Measurements from ENCODE around the gene COPS3.
"Not testable (repeated sequence)": the region's sequence is repeated elsewhere in the genome, so short reads cannot be mapped to it uniquely, and the experiment has no call there.

The COPS3 gene

DNA sequence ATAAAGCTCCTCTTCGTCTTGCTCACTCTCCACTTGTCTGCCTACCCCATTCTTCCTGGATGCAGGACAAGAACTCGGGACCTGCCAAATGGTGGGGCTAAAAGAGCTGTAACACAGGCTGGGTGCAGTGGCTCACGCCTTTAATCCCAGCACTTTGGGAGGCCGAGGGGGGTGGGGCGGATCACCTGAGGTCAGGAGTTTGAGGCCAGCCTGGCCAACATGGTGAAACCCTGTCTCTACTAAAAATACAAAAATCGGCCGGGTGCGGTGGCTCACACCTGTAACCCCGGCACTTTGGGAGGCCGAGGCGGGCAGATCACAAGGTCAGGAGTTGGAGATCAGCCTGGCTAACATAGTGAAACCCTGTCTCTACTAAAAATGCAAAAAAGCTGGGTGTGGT is 20.6 kb upstream of the COPS3 start:
- not testable (repeated sequence) for H3K9me3 ChIP-seq (ENCODE audit: control insufficient read depth in 1 of 2, low read length in 2 of 2); H3K27me3 ChIP-seq (ENCODE audit: control insufficient read depth in 1 of 2, insufficient read depth in 2 of 2, low read length in 2 of 2); H3K4me3 ChIP-seq (ENCODE audit: low read depth in 1 of 2, low read length in 2 of 2); H3K27ac ChIP-seq (ENCODE audit: low read depth, low read length); H3K36me3 ChIP-seq (ENCODE audit: control insufficient read depth in 1 of 2, insufficient read depth in 2 of 2, low read length in 2 of 2); H3K9ac ChIP-seq (ENCODE audit: low read depth in 1 of 2, low read length in 2 of 2)
- H3K4me1 ChIP-seq (ENCODE audit: control insufficient read depth in 1 of 2, insufficient read depth in 2 of 2, low read length in 2 of 2): peaks cover 8 to 29% of the 10 kb centered on the region in 2 donors

DNA sequence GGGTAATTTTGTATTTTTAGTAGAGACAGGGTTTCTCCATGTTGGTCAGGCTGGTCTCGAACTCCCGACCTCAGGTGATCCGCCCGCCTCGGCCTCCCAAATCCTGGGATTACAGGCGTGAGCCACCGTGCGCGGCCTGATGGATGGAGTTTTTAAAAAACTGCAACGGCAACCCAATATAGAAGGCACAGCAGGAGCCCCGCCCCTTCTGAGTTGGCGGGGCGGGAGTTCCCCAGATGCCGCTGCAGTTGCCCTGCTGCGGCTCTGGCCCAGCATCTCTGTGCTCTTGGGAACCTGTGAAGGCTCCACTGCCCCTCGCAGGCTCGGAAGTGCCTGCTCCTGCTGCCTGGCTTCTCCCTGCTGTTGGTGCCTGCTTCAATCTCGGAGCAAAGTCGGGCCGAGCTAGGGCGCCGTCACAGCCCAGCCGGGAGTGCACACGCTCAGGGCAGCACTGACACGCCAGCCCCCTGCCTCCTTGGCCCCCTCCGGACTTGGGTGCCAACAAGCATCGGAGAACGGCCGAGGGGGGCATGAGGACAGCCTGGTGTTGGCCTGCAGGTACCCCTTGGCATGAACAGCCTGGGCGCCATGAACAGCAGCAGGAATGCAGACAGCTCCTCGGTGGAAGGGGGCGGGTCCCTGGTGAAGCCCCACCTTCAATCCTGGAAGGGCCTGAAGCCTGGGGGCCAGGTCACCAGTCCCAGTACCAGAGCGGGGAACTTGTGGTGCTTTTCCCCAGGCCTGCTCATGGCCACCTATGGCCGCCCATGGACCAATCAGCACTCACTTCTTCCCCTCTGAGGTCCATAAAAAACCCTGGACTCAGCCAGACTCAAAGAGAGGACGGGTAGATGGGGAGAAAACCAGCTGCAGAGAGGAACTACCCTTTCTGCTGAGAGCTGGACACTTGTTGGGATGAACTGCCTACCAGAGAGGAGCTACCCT is 19.9 kb upstream of the COPS3 start:
- H3K9me3 ChIP-seq (ENCODE audit: control insufficient read depth in 1 of 2, low read length in 2 of 2): no peaks in the 10 kb centered on the region
- peaks cover 8 to 23% of the 10 kb centered on the region in 2 donors for H3K4me1 ChIP-seq (ENCODE audit: control insufficient read depth in 1 of 2, insufficient read depth in 2 of 2, low read length in 2 of 2)
- no peaks in the 10 kb centered on the region for H3K36me3 ChIP-seq (ENCODE audit: control insufficient read depth in 1 of 2, insufficient read depth in 2 of 2, low read length in 2 of 2)
- no peak overlapping the region for H3K27ac ChIP-seq (ENCODE audit: low read depth, low read length)
- H3K27me3 ChIP-seq (ENCODE audit: control insufficient read depth in 1 of 2, insufficient read depth in 2 of 2, low read length in 2 of 2): no peaks in the 10 kb centered on the region
- peak overlapping the region; percentile 60 to 74 for H3K4me3 ChIP-seq (ENCODE audit: low read depth in 1 of 2, low read length in 2 of 2)
- peak overlapping the region in 1 of 2 donors; percentile 38 for H3K9ac ChIP-seq (ENCODE audit: low read depth in 1 of 2, low read length in 2 of 2)

DNA sequence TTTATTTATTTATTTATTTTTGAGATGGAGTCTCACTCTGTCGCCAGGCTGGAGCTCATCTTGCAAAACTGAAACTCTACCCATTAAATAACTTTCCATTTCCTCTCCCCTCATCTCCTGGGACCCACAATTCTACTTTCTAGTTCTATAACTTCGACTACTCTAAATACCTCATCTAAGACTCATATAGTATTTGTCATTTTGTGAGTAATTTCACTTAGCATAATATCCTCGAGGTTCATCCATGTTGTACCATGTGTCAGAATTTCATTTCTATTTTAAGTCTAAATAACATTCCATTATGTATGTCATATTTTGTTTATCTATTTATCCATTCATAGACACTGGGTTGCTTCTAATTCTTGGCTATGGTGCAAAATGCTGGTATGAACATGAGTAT is 17.1 kb upstream of the COPS3 start:
- no peaks in the 10 kb centered on the region for H3K9me3 ChIP-seq (ENCODE audit: control insufficient read depth in 1 of 2, low read length in 2 of 2)
- no peaks in the 10 kb centered on the region for H3K27me3 ChIP-seq (ENCODE audit: control insufficient read depth in 1 of 2, insufficient read depth in 2 of 2, low read length in 2 of 2)
- H3K4me3 ChIP-seq (ENCODE audit: low read depth in 1 of 2, low read length in 2 of 2): no peak overlapping the region
- no peak overlapping the region for H3K27ac ChIP-seq (ENCODE audit: low read depth, low read length)
- no peaks in the 10 kb centered on the region for H3K36me3 ChIP-seq (ENCODE audit: control insufficient read depth in 1 of 2, insufficient read depth in 2 of 2, low read length in 2 of 2)
- peaks cover 3 to 5% of the 10 kb centered on the region in 2 donors for H3K4me1 ChIP-seq (ENCODE audit: control insufficient read depth in 1 of 2, insufficient read depth in 2 of 2, low read length in 2 of 2)
- no peak overlapping the region for H3K9ac ChIP-seq (ENCODE audit: low read depth in 1 of 2, low read length in 2 of 2)

DNA sequence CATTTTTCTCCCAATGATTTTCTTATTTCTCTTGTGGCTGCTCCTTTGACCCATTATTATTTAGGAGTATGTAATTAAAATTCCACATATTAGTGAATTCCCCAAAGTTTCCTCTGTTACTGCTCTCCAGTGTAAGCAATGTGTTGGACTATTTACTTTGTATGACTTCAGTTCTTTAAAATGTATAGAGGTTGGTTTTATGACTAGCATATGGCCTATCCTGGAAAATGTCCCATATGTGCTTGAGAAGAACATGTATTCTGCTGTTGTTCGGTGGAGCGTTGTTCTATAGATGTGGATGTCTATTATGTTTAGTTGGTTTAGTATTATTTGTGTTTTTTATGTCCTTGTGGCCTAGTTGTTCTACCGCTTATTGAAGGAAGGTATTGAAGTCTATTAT is 16.2 kb upstream of the COPS3 start:
- no peak overlapping the region for H3K4me3 ChIP-seq (ENCODE audit: low read depth in 1 of 2, low read length in 2 of 2)
- H3K9ac ChIP-seq (ENCODE audit: low read depth in 1 of 2, low read length in 2 of 2): no peak overlapping the region
- no peaks in the 10 kb centered on the region for H3K9me3 ChIP-seq (ENCODE audit: control insufficient read depth in 1 of 2, low read length in 2 of 2)
- peaks cover 0 to 5% of the 10 kb centered on the region in 2 donors for H3K4me1 ChIP-seq (ENCODE audit: control insufficient read depth in 1 of 2, insufficient read depth in 2 of 2, low read length in 2 of 2)
- no peaks in the 10 kb centered on the region for H3K36me3 ChIP-seq (ENCODE audit: control insufficient read depth in 1 of 2, insufficient read depth in 2 of 2, low read length in 2 of 2)
- no peak overlapping the region for H3K27ac ChIP-seq (ENCODE audit: low read depth, low read length)
- H3K27me3 ChIP-seq (ENCODE audit: control insufficient read depth in 1 of 2, insufficient read depth in 2 of 2, low read length in 2 of 2): no peaks in the 10 kb centered on the region

DNA sequence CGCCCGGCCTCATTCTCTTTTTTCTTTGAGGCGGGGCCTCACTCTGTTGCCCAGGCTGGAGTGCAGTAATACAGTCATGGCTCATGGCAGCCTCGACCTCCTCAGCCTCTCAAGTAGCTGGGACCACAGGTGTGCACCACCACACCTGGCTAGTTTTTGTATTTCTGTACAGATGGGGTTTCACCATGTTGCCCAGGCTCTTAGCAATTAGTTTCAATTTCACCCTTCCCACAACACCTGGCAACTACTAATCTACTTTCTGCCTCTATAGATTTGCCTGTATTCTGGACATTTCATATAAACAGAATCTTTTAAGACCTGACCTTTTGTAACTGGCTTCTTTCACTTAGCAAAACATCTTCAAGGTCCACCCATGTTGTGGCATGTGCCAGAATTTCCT is 14.1 kb upstream of the COPS3 start:
- Histone ChIP-seq H3K9me3 (ENCODE audit: control insufficient read depth in 1 of 2, low read length in 2 of 2) (no peaks in the 10 kb centered on the region), H3K27me3 (ENCODE audit: control insufficient read depth in 1 of 2, insufficient read depth in 2 of 2, low read length in 2 of 2) (no peaks in the 10 kb centered on the region), H3K9ac (ENCODE audit: low read depth in 1 of 2, low read length in 2 of 2) (no peak overlapping the region), H3K4me1 (ENCODE audit: control insufficient read depth in 1 of 2, insufficient read depth in 2 of 2, low read length in 2 of 2) (no peaks in the 10 kb centered on the region), H3K27ac (ENCODE audit: low read depth, low read length) (no peak overlapping the region), H3K36me3 (ENCODE audit: control insufficient read depth in 1 of 2, insufficient read depth in 2 of 2, low read length in 2 of 2) (no peaks in the 10 kb centered on the region), H3K4me3 (ENCODE audit: low read depth in 1 of 2, low read length in 2 of 2) (no peak overlapping the region)

DNA sequence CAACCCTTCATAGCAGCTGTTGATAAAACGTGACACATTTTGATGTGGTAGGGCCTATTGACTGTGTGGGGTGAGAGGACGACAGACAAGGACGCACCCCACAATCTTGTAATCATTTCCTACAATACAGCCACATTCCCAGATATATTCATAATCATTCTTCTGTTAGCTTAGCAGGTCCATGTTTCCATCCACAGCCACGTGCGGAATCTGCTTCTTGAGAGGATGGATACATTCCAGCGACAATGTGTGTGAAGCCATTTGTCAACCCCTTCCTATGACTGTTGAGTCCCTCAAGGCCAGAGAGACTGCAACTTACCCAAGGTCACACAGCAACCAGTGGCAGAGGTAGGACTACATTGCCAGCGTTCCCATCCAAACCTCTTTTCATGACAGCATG is 8.7 kb upstream of the COPS3 start:
- Histone ChIP-seq H3K4me3 (ENCODE audit: low read depth in 1 of 2, low read length in 2 of 2) (no peak overlapping the region), H3K9ac (ENCODE audit: low read depth in 1 of 2, low read length in 2 of 2) (no peak overlapping the region), H3K27me3 (ENCODE audit: control insufficient read depth in 1 of 2, insufficient read depth in 2 of 2, low read length in 2 of 2) (no peaks in the 10 kb centered on the region), H3K9me3 (ENCODE audit: control insufficient read depth in 1 of 2, low read length in 2 of 2) (no peaks in the 10 kb centered on the region), H3K27ac (ENCODE audit: low read depth, low read length) (no peak overlapping the region), H3K36me3 (ENCODE audit: control insufficient read depth in 1 of 2, insufficient read depth in 2 of 2, low read length in 2 of 2) (no peaks in the 10 kb centered on the region), H3K4me1 (ENCODE audit: control insufficient read depth in 1 of 2, insufficient read depth in 2 of 2, low read length in 2 of 2) (no peaks in the 10 kb centered on the region)

DNA sequence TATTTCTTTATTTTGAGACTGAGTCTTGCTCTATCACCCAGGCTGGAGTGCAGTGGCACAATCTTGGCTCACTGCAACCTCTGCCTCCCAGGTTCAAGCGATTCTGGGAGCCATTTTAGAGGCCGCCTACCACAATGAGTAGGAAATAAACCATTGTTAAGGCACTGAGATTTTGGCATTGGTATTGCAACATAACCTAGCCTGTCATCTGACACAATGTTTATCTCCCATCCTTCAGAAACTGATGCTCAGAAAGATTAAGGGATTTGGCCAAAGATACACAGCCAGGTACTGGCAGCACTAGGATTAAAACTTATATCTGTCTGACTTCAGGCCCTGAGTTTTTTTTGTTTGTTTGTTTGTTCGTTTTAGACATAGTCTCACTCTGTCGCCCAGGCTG is 8.0 kb upstream of the COPS3 start:
- Histone ChIP-seq H3K27ac (ENCODE audit: low read depth, low read length) (no peak overlapping the region), H3K36me3 (ENCODE audit: control insufficient read depth in 1 of 2, insufficient read depth in 2 of 2, low read length in 2 of 2) (no peaks in the 10 kb centered on the region), H3K9ac (ENCODE audit: low read depth in 1 of 2, low read length in 2 of 2) (no peak overlapping the region), H3K4me1 (ENCODE audit: control insufficient read depth in 1 of 2, insufficient read depth in 2 of 2, low read length in 2 of 2) (no peaks in the 10 kb centered on the region), H3K9me3 (ENCODE audit: control insufficient read depth in 1 of 2, low read length in 2 of 2) (no peaks in the 10 kb centered on the region), H3K27me3 (ENCODE audit: control insufficient read depth in 1 of 2, insufficient read depth in 2 of 2, low read length in 2 of 2) (no peaks in the 10 kb centered on the region), H3K4me3 (ENCODE audit: low read depth in 1 of 2, low read length in 2 of 2) (no peak overlapping the region)

DNA sequence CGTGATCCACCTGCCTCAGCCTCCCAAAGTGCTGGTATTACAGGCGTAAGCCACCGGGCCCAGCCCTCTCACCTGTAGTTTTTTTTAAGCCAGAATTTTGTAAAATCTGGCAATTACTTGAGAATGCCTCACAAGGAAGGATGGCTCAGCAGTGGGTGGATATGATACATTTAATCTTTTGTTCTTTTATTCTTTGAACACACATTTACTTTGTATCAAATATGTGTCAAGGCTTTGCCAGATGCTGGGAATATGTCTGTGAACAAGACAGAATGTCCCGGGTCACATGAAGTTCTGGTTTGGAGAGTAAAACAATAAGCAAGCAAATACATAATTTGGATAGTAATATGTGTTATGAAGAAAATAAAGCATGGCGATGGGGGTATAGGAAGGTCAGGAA is 4.9 kb upstream of the COPS3 start:
- H3K36me3 ChIP-seq (ENCODE audit: control insufficient read depth in 1 of 2, insufficient read depth in 2 of 2, low read length in 2 of 2): no peaks in the 10 kb centered on the region
- no peaks in the 10 kb centered on the region for H3K9me3 ChIP-seq (ENCODE audit: control insufficient read depth in 1 of 2, low read length in 2 of 2)
- no peak overlapping the region for H3K4me3 ChIP-seq (ENCODE audit: low read depth in 1 of 2, low read length in 2 of 2)
- H3K9ac ChIP-seq (ENCODE audit: low read depth in 1 of 2, low read length in 2 of 2): no peak overlapping the region
- H3K4me1 ChIP-seq (ENCODE audit: control insufficient read depth in 1 of 2, insufficient read depth in 2 of 2, low read length in 2 of 2): peaks cover 4% of the 10 kb centered on the region in 2 donors
- no peaks in the 10 kb centered on the region for H3K27me3 ChIP-seq (ENCODE audit: control insufficient read depth in 1 of 2, insufficient read depth in 2 of 2, low read length in 2 of 2)
- H3K27ac ChIP-seq (ENCODE audit: low read depth, low read length): no peak overlapping the region

DNA sequence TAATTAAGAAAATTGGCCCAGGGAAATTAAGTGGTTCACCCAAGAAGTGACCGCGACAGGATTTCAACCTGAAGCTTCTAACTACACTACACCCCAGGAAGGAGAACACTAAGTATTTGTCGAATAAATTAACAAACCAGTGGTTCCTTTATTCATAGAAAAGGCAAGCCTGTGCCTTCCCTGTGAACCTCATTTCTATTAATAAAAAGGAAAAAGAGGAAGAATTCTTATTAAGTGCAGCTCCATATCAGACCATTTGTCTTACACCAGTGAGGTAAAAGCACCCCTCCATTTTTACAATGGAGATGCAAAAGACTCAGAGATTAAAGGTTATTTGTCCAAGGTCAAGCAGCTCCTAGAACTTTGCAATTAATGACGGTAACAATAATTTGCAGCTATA is 1.7 kb downstream of the COPS3 start:
- Histone ChIP-seq H3K27ac (ENCODE audit: low read depth, low read length) (no peak overlapping the region), H3K4me1 (ENCODE audit: control insufficient read depth in 1 of 2, insufficient read depth in 2 of 2, low read length in 2 of 2) (peaks cover 16 to 19% of the 10 kb centered on the region in 2 donors), H3K9me3 (ENCODE audit: control insufficient read depth in 1 of 2, low read length in 2 of 2) (no peaks in the 10 kb centered on the region), H3K4me3 (ENCODE audit: low read depth in 1 of 2, low read length in 2 of 2) (peak overlapping the region; percentile 84 to 87), H3K36me3 (ENCODE audit: control insufficient read depth in 1 of 2, insufficient read depth in 2 of 2, low read length in 2 of 2) (peaks cover 3 to 13% of the 10 kb centered on the region in 2 donors), H3K9ac (ENCODE audit: low read depth in 1 of 2, low read length in 2 of 2) (peak overlapping the region; percentile 53 to 76), H3K27me3 (ENCODE audit: control insufficient read depth in 1 of 2, insufficient read depth in 2 of 2, low read length in 2 of 2) (no peaks in the 10 kb centered on the region)

DNA sequence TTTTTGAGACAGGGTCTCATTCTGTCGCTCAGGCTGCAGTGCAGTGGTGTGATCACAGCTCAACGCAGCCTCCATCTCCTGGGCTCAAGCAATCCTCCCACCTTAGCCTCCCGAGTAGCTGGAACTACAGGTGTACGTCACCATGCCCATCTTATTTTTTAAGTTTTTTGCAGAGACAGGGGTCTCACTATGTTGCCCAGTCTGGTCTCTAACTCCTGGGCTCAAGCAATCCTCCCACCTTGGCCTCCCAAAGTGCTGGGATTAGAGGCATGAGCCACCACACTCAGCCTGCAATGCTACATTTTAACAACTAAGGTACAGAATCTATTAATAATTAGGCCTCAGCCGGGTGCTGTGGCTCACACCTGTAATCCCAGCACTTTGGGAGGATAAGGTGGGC is 3.6 kb downstream of the COPS3 start:
- Histone ChIP-seq H3K36me3 (ENCODE audit: control insufficient read depth in 1 of 2, insufficient read depth in 2 of 2, low read length in 2 of 2) (peaks cover 6 to 31% of the 10 kb centered on the region in 2 donors), H3K4me1 (ENCODE audit: control insufficient read depth in 1 of 2, insufficient read depth in 2 of 2, low read length in 2 of 2) (peaks cover 16 to 19% of the 10 kb centered on the region in 2 donors)
- not testable (repeated sequence) for H3K27ac ChIP-seq (ENCODE audit: low read depth, low read length); H3K4me3 ChIP-seq (ENCODE audit: low read depth in 1 of 2, low read length in 2 of 2); H3K9ac ChIP-seq (ENCODE audit: low read depth in 1 of 2, low read length in 2 of 2); H3K9me3 ChIP-seq (ENCODE audit: control insufficient read depth in 1 of 2, low read length in 2 of 2); H3K27me3 ChIP-seq (ENCODE audit: control insufficient read depth in 1 of 2, insufficient read depth in 2 of 2, low read length in 2 of 2)
